ENCODE data around the gene IYD. TPM values are rescaled to one million over a fixed set of nuclear protein-coding genes. Genes with fewer than 3 reads are reported as not detected.
"Not testable (repeated sequence)": the region's sequence is repeated elsewhere in the genome, so short reads cannot be mapped to it uniquely, and the experiment has no call there.

Gene IYD
- total RNA-seq, 3 donors from 2014 or later: 0.29 to 0.33 TPM; not detected in 1

DNA sequence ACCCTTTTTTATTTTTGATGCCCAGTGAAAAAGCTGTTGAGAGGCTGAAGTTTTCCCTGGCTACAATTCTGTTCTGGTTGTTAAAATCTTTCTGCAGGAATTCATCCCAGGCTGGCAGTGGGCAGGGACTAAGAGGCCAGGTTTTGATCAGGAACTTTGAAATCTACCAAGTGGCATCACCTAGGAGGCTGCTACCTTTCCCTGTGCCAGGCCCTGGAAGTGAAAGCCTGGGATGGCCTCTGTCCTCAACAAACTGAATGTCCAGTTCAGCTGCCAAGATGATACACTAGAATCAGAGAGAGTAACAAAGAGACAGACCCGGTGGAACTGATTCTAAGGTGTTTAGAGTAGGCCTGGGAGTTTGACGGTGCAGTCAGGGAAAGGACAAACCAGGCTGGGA lies 596 bp downstream of the IYD start:
- DNase-seq (ENCODE audit: low spot score in 2 of 2): no peak
- no peak overlapping the region for H3K4me3 ChIP-seq
- no peaks in the 10 kb centered on the region for H3K36me3 ChIP-seq
- intact Hi-C loops (cut with DNase I; ENCODE audit: low total_unique reads): no loop called here
- H3K4me1 ChIP-seq: no peaks in the 10 kb centered on the region
- H3K9me3 ChIP-seq: no peaks in the 10 kb centered on the region
- TF ChIP-seq POLR2AphosphoS5 (IDR thresholded peaks at IDR 0.05): no peak
- TF ChIP-seq, protein P1, sequence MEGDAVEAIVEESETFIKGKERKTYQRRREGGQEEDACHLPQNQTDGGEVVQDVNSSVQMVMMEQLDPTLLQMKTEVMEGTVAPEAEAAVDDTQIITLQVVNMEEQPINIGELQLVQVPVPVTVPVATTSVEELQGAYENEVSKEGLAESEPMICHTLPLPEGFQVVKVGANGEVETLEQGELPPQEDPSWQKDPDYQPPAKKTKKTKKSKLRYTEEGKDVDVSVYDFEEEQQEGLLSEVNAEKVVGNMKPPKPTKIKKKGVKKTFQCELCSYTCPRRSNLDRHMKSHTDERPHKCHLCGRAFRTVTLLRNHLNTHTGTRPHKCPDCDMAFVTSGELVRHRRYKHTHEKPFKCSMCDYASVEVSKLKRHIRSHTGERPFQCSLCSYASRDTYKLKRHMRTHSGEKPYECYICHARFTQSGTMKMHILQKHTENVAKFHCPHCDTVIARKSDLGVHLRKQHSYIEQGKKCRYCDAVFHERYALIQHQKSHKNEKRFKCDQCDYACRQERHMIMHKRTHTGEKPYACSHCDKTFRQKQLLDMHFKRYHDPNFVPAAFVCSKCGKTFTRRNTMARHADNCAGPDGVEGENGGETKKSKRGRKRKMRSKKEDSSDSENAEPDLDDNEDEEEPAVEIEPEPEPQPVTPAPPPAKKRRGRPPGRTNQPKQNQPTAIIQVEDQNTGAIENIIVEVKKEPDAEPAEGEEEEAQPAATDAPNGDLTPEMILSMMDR (IDR thresholded peaks at IDR 0.05): no peak
- no peak for TF ChIP-seq POLR2A (IDR thresholded peaks at IDR 0.05)
- H3K27me3 ChIP-seq: no peaks in the 10 kb centered on the region
- H3K27ac ChIP-seq: no peak overlapping the region

DNA sequence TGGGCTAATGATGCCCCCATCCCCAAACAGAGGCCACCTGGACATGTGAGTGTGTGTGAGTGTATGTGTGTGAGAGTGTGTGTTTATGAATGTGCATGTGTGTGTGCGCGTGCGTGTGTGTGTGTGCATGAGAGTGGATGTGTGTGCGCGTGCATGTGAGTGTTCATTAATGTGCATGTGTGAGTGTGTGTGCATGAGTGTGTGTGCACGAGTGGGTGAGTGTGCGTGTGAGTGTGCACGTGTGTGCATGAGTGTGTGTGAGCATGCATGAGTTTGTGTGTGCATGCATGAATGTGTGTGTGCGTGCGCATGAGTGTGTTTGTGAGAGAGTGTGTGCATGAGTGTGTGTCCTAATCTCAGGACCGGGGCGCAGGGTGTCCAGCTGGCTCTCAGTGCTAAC lies 1.3 kb downstream of the IYD start:
- H3K27me3 ChIP-seq: no peaks in the 10 kb centered on the region
- no peaks in the 10 kb centered on the region for H3K4me1 ChIP-seq
- H3K36me3 ChIP-seq: no peaks in the 10 kb centered on the region
- H3K9me3 ChIP-seq: no peaks in the 10 kb centered on the region
- intact Hi-C loops (cut with DNase I; ENCODE audit: low total_unique reads): no loop called here
- no peak overlapping the region for H3K27ac ChIP-seq
- DNase-seq (ENCODE audit: low spot score in 2 of 2): no peak
- H3K4me3 ChIP-seq: no peak overlapping the region
- no peak for TF ChIP-seq POLR2AphosphoS5 (IDR thresholded peaks at IDR 0.05)
- TF ChIP-seq POLR2A (IDR thresholded peaks at IDR 0.05): no peak
- TF ChIP-seq, protein P1 (IDR thresholded peaks at IDR 0.05): no peak

DNA sequence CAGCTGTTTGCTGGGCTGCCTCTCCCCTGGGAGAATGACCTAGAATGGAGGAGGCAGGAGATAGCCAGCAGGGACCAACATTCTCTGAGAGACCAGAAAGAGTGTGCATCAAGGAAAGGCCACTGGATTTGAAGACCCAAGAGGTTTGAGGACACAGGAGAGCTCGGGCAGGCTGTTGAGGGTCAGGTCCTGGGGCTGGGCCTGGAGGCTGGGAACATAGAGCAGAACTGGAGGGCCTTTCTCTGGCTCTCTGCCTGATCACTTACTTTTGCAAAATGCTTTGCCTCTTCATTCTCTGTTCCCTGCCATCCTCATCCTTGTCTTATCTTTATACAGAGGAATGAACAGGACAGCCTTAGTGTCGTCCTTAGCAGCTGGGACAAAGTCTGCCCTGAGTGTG lies 2.5 kb downstream of the IYD start:
- intact Hi-C loops (cut with DNase I; ENCODE audit: low total_unique reads): no loop called here
- DNase-seq (ENCODE audit: low spot score in 2 of 2): no peak
- Histone ChIP-seq H3K4me3 (no peak overlapping the region), H3K9me3 (no peaks in the 10 kb centered on the region), H3K4me1 (no peaks in the 10 kb centered on the region), H3K27ac (peak overlapping the region in 1 of 2 donors; percentile 63), H3K27me3 (no peaks in the 10 kb centered on the region), H3K36me3 (no peaks in the 10 kb centered on the region)
- TF ChIP-seq POLR2A (IDR thresholded peaks at IDR 0.05): no peak
- TF ChIP-seq, protein P1 (IDR thresholded peaks at IDR 0.05): no peak
- no peak for TF ChIP-seq POLR2AphosphoS5 (IDR thresholded peaks at IDR 0.05)

DNA sequence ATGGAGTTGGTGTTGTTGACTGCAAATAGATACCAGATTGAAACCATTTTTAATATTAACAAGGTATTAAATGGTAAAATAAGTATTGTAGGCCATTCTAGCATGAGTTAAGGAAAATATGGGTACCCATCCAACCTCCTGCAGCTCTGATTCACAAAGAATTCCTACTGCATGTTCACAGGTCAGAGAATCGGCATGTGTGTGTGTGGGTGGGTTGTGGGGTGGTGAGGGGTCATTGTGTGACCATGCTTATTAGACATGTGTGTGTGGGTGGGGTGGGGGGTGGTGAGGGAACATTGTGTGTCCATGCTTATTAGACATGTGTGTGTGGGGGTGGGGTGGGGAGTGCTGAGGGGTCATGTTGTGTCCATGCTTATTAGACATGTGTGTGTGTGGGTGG lies 3.2 kb downstream of the IYD start:
- H3K4me1 ChIP-seq: no peaks in the 10 kb centered on the region
- H3K36me3 ChIP-seq: no peaks in the 10 kb centered on the region
- H3K9me3 ChIP-seq: no peaks in the 10 kb centered on the region
- intact Hi-C loops (cut with DNase I; ENCODE audit: low total_unique reads): no loop called here
- DNase-seq (ENCODE audit: low spot score in 2 of 2): no peak
- TF ChIP-seq POLR2A (IDR thresholded peaks at IDR 0.05) (no peak), POLR2AphosphoS5 (IDR thresholded peaks at IDR 0.05) (no peak)
- TF ChIP-seq, protein P1 (IDR thresholded peaks at IDR 0.05): no peak
- no peaks in the 10 kb centered on the region for H3K27me3 ChIP-seq
- H3K4me3 ChIP-seq: no peak overlapping the region
- H3K27ac ChIP-seq: peak overlapping the region in 1 of 2 donors; percentile 63

DNA sequence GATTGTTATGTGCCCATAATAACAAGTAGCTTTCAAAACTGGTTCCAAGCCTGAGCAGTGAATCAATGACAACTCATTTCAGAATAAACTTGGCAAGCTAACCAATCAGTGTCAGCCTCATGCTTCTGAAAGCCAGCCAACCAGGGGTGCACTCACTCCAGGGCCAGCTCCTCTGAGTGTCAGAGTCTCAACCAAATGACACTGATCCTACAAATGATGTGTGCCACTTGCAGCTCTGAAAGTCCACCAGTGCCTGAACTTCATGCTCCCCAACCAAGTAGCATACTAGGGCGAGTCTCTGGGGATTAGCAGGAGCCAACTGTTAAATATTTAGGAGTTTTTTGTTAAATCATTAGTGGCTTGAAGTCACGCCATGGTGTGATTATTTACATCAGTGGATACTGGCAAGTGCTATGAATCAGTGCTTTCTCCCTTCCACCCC lies 4.5 kb downstream of the IYD start:
- TF ChIP-seq POLR2A (IDR thresholded peaks at IDR 0.05): no peak
- TF ChIP-seq, protein P1 (IDR thresholded peaks at IDR 0.05): no peak
- TF ChIP-seq POLR2AphosphoS5 (IDR thresholded peaks at IDR 0.05): no peak
- Histone ChIP-seq H3K36me3 (no peaks in the 10 kb centered on the region), H3K27ac (peak overlapping the region in 1 of 2 donors; percentile 39), H3K4me1 (no peaks in the 10 kb centered on the region), H3K9me3 (no peaks in the 10 kb centered on the region), H3K27me3 (no peaks in the 10 kb centered on the region), H3K4me3 (no peak overlapping the region)
- no peak for DNase-seq (ENCODE audit: low spot score in 2 of 2)
- intact Hi-C loops (cut with DNase I; ENCODE audit: low total_unique reads): no loop called here

DNA sequence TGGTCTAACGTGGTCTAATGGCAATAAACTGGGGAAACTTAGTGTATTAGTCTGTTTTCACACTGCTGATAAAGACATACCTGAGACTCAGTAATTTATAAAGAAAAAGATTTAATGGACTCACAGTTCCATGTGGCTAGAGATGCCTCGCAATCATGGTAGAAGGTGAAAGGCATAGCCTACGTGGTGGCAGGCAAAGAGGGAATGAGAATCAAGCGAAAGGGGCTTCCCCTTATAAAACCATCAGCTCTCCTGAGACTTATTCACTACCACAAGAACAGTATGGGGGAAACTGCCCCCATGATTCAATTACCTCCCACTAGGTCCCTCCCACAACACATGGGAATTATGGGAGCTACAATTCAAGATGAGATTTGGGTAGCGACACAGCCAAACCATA lies 5.5 kb downstream of the IYD start:
- DNase-seq (ENCODE audit: low spot score in 2 of 2); H3K4me3 ChIP-seq; intact Hi-C loops (cut with DNase I; ENCODE audit: low total_unique reads); H3K36me3 ChIP-seq; H3K9me3 ChIP-seq; H3K27me3 ChIP-seq; H3K27ac ChIP-seq; H3K4me1 ChIP-seq: not testable (repeated sequence)

All from breast epithelium (tissue), 4 donors.